Measurements from ENCODE around the gene SCAF4.

GRCh38 chr21:31656199-31657095 lies 75.5 kb downstream of the SCAF4 start:
- TF ChIP-seq POLR2AphosphoS5 (IDR thresholded peaks at IDR 0.05) (no peak), POLR2A (IDR thresholded peaks at IDR 0.05) (no peak)
